ENCODE results near the gene LGALS14. TPM values are rescaled to one million over a fixed set of nuclear protein-coding genes. Genes with fewer than 3 reads are reported as not detected.

LGALS14 gene
- total and polyA plus RNA-seq, 2 of the 8 experiments (the other 6 are each of a cell fraction or from before 2014, with no cell fraction given): 0.50 to 0.77 TPM

GRCh38 chr19:39745643-39746042 lies 41.4 kb downstream of the LGALS14 start:
- FAIRE-seq (no peak), DNase-seq (ENCODE audit: low read depth in 1 of 2, low spot score in 2 of 2) (no peak)
- ChIA-PET CTCF (ENCODE audit: partially characterized antibody) (interaction anchor here (0.6 kb wide), 1 partner anchor 44 kb away, joined by 3 read pairs; no protein-coding TSS in a partner anchor), POLR2A (ENCODE audit: partially characterized antibody) (no interaction called here)
- Histone ChIP-seq H3K27me3 (replicated peaks in 1 of 4; ENCODE audit: control insufficient read depth in 3 of 4, extremely low read depth in 1 of 4, insufficient read depth in 3 of 4, low read length in 3 of 4) (no peaks in the 10 kb centered on the region), H4K20me1 (replicated peaks in 1 of 2; ENCODE audit: control insufficient read depth in 1 of 2, insufficient read depth in 2 of 2, low read length in 2 of 2) (no peaks in the 10 kb centered on the region), H4K91ac (replicated peaks; ENCODE audit: insufficient read length, low read length) (no peak overlapping the region), H3K4me1 (replicated peaks in 1 of 4; ENCODE audit: control insufficient read depth in 3 of 4, insufficient read depth in 4 of 4, low read length in 3 of 4) (no peaks in the 10 kb centered on the region), H2BK5ac (ENCODE audit: low read depth, low read length) (no peak overlapping the region), H3K18ac (ENCODE audit: extremely low read depth, low read length) (no peak overlapping the region), H4K8ac (ENCODE audit: extremely low read depth, insufficient read depth, low read length) (no peak overlapping the region), H3K23ac (ENCODE audit: insufficient read length) (no peak overlapping the region), H3K14ac (ENCODE audit: insufficient read length) (no peak overlapping the region), H3K79me2 (ENCODE audit: control insufficient read depth in 1 of 2, insufficient read depth in 2 of 2, low read length in 2 of 2) (no peaks in the 10 kb centered on the region), H3K23me2 (ENCODE audit: low read depth, low read length) (no peaks in the 10 kb centered on the region), H2BK20ac (ENCODE audit: low read length) (no peak overlapping the region), H3K4me2 (ENCODE audit: insufficient read depth in 1 of 2, low read depth in 2 of 2, low read length in 2 of 2) (no peak overlapping the region), H3K9ac (replicated peaks in 1 of 4; ENCODE audit: extremely low read depth in 1 of 4, low read depth in 3 of 4, low read length in 3 of 4) (no peak overlapping the region), H2BK15ac (ENCODE audit: low read length) (no peak overlapping the region), H3K9me3 (ENCODE audit: insufficient read depth in 2 of 2, low read depth in 1 of 2, low read length in 1 of 2) (no peaks in the 10 kb centered on the region), H3K4ac (replicated peaks; ENCODE audit: insufficient read length, low read depth, low read length) (no peak overlapping the region), H3K36me3 (ENCODE audit: control insufficient read depth in 2 of 4, insufficient read depth in 4 of 4, low read length in 3 of 4) (no peaks in the 10 kb centered on the region), H3K56ac (replicated peaks; ENCODE audit: insufficient read length, low read depth, low read length) (no peak overlapping the region), H4K5ac (ENCODE audit: insufficient read length, low read depth, low read length) (no peak overlapping the region), H2AK5ac (ENCODE audit: low read depth, low read length) (no peak overlapping the region), H2BK12ac (ENCODE audit: low read depth, low read length) (no peak overlapping the region), H3K4me3 (ENCODE audit: extremely low read depth in 1 of 4, insufficient read depth in 2 of 4, low read depth in 3 of 4, low read length in 4 of 4) (no peak overlapping the region), H2BK120ac (replicated peaks; ENCODE audit: low read depth, low read length) (no peak overlapping the region), H3K79me1 (ENCODE audit: low read depth, low read length) (no peaks in the 10 kb centered on the region), H3K27ac (ENCODE audit: low read depth, low read length) (no peak overlapping the region), H2AFZ (ENCODE audit: low read length) (no peak overlapping the region)
- TF ChIP-seq BRCA1 (IDR thresholded peaks at IDR 0.05; ENCODE audit: low read depth, low read length) (no peak), CTBP2 (IDR thresholded peaks at IDR 0.05; ENCODE audit: borderline replicate concordance, insufficient read depth, insufficient read length, low read length) (no peak), TBP (IDR thresholded peaks at IDR 0.05; ENCODE audit: low read depth, low read length) (no peak), YY1 (IDR thresholded peaks at IDR 0.05; ENCODE audit: low read depth, low read length) (no peak), POU5F1 (IDR thresholded peaks at IDR 0.05; ENCODE audit: low read depth, low read length) (no peak), EGR1 (IDR thresholded peaks at IDR 0.05; ENCODE audit: borderline replicate concordance, low read depth, low read length) (no peak), BCL11A (IDR thresholded peaks at IDR 0.05; ENCODE audit: low read depth in 2 of 2, low read length in 2 of 2) (no peak), CBX5 (IDR thresholded peaks at IDR 0.05; ENCODE audit: low read depth, low read length) (no peak), SRF (IDR thresholded peaks at IDR 0.05; ENCODE audit: low read depth, low read length) (no peak), HDAC2 (IDR thresholded peaks at IDR 0.05; ENCODE audit: borderline replicate concordance in 1 of 2, low read depth in 2 of 2, low read length in 2 of 2) (no peak), TAF7 (optimal IDR thresholded peaks at IDR 0.05; ENCODE audit: borderline replicate concordance, low read depth, low read length) (no peak), PHF8 (conservative IDR thresholded peaks at IDR 0.05; ENCODE audit: low read depth, low read length) (no peak), RXRA (IDR thresholded peaks at IDR 0.05; ENCODE audit: insufficient read depth, low read depth, low read length) (no peak)
- WGBS, 2 experiments (ENCODE audit: extremely low coverage in 1 of 2, insufficient coverage in 1 of 2, insufficient read length in 1 of 2, insufficient replicate concordance in 2 of 2, low coverage in 1 of 2, low lambda C conversion rate in 2 of 2, missing lambda C conversion rate in 1 of 2): 76% methylated on average over 3 of the region's 3 CpGs; no CpG with 5 or more reads in 1 of the 2 experiments

Data from H1 (cell line).